ENCODE data around the gene CCDC78. TPM values are rescaled to one million over a fixed set of nuclear protein-coding genes. Genes with fewer than 3 reads are reported as not detected.

CCDC78 gene
- total and polyA plus RNA-seq, 2 of the 13 experiments (the other 11 are each of a cell fraction or from before 2014, with no cell fraction given) = 0.53 to 1.5 TPM

DNA sequence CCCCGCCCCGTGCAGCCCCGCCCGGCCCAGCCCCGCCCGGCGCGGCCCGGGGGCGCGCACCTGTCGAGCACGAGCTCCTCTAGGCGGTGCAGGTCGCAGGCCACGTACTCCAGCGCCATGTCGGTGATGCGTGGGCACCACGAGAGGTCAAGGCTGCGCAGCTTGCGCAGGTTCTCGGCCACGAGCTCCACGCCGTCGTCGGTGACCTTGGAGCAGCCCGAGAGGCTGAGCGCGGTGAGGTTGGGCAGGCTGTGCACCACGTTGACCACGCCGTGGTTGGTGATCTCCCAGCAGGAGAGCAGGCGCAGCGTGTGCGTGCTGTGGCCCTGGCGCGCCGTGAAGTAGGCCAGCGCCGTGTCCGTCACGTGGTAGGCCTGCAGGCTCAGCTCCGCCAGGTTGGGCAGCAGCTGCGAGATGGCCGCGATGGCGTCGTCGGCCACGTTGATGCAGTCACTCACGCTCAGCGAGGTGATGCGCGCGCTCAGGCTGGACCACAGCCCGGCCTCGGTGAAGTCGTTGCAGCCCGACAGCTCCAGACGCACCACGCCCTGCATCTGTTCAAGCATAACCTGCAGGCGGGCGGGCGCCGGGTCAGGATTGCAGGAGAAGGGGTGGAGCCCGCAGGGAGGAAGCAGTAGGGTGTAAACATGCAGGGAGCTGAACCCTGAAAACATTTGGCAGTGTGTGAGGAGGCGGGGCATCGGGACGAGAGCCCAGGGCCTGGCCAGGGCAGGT, 30.7 kb downstream of the CCDC78 start (continued):
- TF ChIP-seq NCOA5 (CRISPR knock-in tag; IDR thresholded peaks at IDR 0.05) = no peak
- 0 out of 2 replicates have a peak, but pooled peaks have one; percentile 26 for TF ChIP-seq ZNF143 (CRISPR knock-in tag; IDR thresholded peaks at IDR 0.05)
- no peak for TF ChIP-seq SYNCRIP (IDR thresholded peaks at IDR 0.05; ENCODE audit: insufficient read depth, low read depth, low read length)
- TF ChIP-seq, protein P1, sequence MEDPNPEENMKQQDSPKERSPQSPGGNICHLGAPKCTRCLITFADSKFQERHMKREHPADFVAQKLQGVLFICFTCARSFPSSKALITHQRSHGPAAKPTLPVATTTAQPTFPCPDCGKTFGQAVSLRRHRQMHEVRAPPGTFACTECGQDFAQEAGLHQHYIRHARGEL (CRISPR knock-in tag; IDR thresholded peaks at IDR 0.05) = no peak; the same call in none of the 2 replicates
- TF ChIP-seq KLF15 (CRISPR knock-in tag; IDR thresholded peaks at IDR 0.05; ENCODE audit: borderline replicate concordance) = no peak; the same call in 1 of the 2 replicates
- TF ChIP-seq, protein P2, sequence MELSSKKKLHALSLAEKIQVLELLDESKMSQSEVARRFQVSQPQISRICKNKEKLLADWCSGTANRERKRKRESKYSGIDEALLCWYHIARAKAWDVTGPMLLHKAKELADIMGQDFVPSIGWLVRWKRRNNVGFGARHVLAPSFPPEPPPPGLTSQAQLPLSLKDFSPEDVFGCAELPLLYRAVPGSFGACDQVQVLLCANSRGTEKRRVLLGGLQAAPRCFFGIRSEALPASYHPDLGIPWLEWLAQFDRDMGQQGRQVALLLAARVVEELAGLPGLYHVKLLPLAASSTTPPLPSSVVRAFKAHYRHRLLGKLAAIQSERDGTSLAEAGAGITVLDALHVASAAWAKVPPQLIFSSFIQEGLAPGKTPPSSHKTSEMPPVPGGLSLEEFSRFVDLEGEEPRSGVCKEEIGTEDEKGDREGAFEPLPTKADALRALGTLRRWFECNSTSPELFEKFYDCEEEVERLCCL (CRISPR knock-in tag; IDR thresholded peaks at IDR 0.05; ENCODE audit: borderline replicate concordance) = no peak
- no peak for TF ChIP-seq ZKSCAN5 (CRISPR knock-in tag; IDR thresholded peaks at IDR 0.05)
- TF ChIP-seq ZNF337 (CRISPR knock-in tag; IDR thresholded peaks at IDR 0.05; ENCODE audit: borderline replicate concordance, low read depth) = no peak
- TF ChIP-seq, protein P3, sequence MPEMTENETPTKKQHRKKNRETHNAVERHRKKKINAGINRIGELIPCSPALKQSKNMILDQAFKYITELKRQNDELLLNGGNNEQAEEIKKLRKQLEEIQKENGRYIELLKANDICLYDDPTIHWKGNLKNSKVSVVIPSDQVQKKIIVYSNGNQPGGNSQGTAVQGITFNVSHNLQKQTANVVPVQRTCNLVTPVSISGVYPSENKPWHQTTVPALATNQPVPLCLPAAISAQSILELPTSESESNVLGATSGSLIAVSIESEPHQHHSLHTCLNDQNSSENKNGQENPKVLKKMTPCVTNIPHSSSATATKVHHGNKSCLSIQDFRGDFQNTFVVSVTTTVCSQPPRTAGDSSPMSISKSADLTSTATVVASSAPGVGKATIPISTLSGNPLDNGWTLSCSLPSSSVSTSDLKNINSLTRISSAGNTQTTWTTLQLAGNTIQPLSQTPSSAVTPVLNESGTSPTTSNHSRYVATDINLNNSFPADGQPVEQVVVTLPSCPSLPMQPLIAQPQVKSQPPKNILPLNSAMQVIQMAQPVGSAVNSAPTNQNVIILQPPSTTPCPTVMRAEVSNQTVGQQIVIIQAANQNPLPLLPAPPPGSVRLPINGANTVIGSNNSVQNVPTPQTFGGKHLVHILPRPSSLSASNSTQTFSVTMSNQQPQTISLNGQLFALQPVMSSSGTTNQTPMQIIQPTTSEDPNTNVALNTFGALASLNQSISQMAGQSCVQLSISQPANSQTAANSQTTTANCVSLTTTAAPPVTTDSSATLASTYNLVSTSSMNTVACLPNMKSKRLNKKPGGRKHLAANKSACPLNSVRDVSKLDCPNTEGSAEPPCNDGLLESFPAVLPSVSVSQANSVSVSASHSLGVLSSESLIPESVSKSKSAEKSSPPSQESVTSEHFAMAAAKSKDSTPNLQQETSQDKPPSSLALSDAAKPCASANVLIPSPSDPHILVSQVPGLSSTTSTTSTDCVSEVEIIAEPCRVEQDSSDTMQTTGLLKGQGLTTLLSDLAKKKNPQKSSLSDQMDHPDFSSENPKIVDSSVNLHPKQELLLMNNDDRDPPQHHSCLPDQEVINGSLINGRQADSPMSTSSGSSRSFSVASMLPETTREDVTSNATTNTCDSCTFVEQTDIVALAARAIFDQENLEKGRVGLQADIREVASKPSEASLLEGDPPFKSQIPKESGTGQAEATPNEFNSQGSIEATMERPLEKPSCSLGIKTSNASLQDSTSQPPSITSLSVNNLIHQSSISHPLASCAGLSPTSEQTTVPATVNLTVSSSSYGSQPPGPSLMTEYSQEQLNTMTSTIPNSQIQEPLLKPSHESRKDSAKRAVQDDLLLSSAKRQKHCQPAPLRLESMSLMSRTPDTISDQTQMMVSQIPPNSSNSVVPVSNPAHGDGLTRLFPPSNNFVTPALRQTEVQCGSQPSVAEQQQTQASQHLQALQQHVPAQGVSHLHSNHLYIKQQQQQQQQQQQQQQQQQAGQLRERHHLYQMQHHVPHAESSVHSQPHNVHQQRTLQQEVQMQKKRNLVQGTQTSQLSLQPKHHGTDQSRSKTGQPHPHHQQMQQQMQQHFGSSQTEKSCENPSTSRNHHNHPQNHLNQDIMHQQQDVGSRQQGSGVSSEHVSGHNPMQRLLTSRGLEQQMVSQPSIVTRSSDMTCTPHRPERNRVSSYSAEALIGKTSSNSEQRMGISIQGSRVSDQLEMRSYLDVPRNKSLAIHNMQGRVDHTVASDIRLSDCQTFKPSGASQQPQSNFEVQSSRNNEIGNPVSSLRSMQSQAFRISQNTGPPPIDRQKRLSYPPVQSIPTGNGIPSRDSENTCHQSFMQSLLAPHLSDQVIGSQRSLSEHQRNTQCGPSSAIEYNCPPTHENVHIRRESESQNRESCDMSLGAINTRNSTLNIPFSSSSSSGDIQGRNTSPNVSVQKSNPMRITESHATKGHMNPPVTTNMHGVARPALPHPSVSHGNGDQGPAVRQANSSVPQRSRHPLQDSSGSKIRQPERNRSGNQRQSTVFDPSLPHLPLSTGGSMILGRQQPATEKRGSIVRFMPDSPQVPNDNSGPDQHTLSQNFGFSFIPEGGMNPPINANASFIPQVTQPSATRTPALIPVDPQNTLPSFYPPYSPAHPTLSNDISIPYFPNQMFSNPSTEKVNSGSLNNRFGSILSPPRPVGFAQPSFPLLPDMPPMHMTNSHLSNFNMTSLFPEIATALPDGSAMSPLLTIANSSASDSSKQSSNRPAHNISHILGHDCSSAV (CRISPR knock-in tag; IDR thresholded peaks at IDR 0.05; ENCODE audit: borderline replicate concordance) = no peak
- TF ChIP-seq HOXA5 (CRISPR knock-in tag; IDR thresholded peaks at IDR 0.05) = no peak
- TF ChIP-seq MXI1 (IDR thresholded peaks at IDR 0.05; ENCODE audit: borderline replicate concordance, low read depth, low read length) = no peak; the same call in 2 of the 3 replicates
- TF ChIP-seq TBL1XR1 (IDR thresholded peaks at IDR 0.05; ENCODE audit: borderline replicate concordance, low read length, partially characterized antibody) = no peak
- no peak for TF ChIP-seq SOX6 (IDR thresholded peaks at IDR 0.05)
- TF ChIP-seq SOX6 (CRISPR knock-in tag; IDR thresholded peaks at IDR 0.05) = 0 out of 2 replicates have a peak, but pooled peaks have one; percentile 29
- no peak for TF ChIP-seq ZBTB3 (CRISPR knock-in tag; IDR thresholded peaks at IDR 0.05; ENCODE audit: borderline replicate concordance, low read depth)
- TF ChIP-seq ZNF720 (CRISPR knock-in tag; IDR thresholded peaks at IDR 0.05) = no peak
- TF ChIP-seq NFRKB (IDR thresholded peaks at IDR 0.05) = no peak
- no peak for TF ChIP-seq ZNF296 (CRISPR knock-in tag; conservative IDR thresholded peaks at IDR 0.05)
- TF ChIP-seq ZNF530 (CRISPR knock-in tag; IDR thresholded peaks at IDR 0.05; ENCODE audit: low read depth) = no peak
- peak; percentile 52; the same call in 1 of the 2 replicates for TF ChIP-seq AKAP8 (CRISPR knock-in tag; IDR thresholded peaks at IDR 0.05)
